SHP77 (cell line): ENCODE results near the gene IQCE.

Experiments
- DNase-seq, 2 experiments: peaks; one replicate each; lab custom pipeline; 2025; lab: John Stamatoyannopoulos, UW

Gene IQCE

DNA sequence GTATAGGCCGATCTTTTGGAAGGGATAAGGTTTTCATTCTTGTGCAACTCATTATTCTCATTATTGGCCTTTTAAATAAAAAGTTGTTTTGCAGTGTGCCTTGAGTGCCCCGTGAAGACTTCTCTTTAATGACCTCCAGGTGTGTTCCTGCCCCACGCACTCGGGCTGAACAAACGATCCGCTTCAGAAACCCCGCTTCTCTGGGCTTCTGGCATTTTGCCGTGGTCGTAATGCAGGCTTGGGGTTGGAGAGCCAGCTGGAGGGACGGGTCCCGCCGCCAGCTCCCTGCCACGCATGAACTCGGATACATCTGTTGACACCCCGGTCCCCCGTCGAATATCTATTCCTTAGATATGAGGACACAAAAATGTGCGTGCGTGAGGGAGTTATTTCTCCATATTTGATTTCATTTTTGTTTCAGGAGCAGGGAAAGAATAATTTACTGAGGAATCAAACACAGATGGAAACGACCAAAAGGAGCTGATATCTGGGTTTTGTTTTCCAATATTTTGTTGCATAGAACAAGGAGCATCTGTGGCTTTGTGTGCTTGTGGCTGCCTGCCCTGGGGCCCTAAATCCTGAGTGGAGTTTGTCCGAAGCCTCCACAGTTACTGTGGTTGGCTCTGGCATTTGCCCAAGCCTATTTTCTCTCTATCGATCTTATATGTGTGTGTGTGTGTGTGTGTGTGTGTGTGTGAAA, 56.0 kb downstream of the IQCE start:
- peak; percentile 31 to 80 for DNase-seq

DNA sequence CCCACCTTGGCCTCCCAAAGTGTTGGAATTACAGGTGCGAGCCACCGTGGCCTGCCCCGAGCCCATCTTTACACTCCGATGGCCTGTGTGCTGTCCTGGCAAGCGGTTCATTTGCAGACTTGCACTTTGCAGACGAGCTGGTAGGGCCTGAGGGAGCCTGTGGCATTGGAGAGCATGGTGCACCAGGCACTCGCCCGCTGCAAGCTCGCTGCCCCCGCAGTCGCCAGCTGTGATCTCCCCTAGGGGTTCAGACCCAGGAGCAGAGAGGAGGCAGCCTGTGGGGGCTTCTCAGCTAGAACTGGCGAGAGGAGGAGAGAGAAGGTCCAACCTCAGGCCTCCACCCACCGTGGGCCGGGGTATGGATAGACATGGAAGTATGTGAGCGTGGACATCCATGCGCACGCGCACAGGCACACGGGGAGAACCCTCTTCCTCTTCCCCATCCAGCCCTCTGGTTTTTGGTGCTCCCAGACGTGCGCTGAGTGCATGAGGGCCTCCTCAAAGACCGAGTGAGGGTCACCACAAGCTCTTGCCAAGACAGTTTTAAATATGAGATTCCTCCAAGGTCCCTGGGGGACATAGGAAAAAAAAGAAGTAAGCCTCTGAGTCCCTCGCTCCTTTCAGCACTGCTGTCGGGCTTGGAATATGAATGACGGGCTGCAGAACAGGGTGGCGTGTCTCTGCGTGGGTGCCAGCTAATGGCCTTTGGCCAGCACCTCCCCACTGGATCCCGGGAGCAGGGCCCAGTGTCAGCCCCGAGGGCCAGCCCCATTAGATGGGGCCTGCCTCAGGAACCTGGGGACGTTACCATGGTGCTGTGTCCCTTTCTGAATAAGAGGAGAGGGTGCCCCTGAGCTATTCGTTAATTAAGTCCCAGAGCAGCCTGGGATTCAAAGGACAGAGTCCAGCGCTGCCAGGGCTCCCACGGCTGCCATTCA, 57.9 kb downstream of the IQCE start:
- no peak for DNase-seq

DNA sequence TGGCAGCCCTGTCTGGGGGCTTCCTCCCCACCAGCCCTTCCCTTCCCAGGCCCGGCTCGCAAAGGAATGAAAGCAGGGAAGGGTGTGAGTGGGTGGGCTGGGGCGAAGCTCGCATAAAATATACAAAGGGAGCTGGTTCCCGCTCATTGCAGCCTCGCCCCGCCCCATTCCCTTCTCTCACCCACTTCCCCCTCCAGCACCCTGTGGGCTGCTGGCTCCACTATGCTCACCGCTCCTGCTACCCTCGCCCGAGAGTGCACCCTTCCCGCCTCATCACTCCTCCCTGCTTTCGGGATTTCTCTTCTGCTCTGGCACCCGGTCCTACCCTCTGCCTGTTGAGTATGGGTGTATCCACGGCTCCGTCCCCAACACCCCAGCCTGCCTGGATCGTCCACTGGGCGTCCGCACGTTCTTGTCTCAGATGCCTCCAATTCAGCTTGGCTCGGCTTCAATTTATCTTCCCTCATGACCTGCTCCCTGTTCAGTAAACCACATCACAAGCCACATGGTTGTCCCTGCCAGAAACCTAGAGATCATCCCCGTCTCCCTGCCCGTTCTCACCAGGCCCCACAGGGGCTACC, 58.6 kb downstream of the IQCE start:
- no peak for DNase-seq

DNA sequence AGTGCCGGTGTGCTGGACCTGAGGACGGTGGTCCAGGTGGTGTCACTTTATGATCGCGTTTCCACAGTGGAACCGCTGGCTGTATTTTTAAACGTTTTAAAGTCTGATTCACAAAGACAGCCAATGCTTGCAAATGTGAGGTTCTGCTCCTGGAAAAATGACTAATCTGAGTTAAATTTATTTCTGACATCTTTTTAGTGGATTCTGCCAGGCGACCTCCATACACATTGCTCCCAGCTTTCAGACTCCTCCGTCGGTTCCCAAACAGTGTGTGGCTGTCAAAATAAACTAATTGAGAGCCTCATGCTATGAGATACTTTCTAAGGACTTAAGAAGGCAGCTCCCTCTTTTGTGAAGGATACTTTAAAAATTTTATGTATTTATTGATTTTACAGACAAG, 60.3 kb downstream of the IQCE start:
- DNase-seq: no peak

DNA sequence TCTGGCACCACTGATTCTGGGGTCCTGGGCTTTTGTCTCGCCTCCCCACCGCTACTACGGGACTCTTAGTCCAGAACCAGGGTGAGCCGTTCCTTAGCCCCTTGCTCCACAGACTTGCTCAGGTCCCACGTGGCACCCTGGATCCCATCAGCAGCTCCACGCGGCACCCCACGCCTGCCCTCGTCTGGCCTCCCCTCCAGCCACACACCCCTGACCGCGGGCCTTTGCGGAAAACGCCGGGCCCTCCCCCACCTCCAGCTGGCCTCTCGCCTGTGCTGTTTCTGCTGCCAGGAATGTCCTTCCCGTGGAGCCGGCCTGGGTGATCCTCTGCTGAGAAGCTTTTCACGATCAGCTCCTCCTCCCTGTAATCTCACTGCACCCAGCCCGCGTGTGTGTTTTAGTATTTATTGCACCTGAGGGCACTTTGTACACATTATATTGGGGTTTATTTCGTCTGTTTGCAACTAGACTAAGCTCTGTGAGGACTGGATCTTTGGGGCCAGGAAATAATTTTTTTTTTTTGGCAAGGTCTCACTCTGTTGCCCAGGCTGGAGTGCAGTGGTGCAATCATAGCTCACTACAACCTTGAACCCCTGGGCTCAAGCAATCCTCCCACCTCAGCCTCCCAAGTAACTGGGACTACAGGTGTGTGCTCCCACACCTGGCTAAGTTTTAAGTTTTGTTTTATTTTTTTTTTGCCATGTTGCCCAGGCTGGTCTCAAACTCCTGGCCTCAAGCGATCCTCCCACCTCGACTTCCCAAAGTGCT, 62.5 kb downstream of the IQCE start:
- DNase-seq: peak in 1 of 2 experiments; percentile 55

DNA sequence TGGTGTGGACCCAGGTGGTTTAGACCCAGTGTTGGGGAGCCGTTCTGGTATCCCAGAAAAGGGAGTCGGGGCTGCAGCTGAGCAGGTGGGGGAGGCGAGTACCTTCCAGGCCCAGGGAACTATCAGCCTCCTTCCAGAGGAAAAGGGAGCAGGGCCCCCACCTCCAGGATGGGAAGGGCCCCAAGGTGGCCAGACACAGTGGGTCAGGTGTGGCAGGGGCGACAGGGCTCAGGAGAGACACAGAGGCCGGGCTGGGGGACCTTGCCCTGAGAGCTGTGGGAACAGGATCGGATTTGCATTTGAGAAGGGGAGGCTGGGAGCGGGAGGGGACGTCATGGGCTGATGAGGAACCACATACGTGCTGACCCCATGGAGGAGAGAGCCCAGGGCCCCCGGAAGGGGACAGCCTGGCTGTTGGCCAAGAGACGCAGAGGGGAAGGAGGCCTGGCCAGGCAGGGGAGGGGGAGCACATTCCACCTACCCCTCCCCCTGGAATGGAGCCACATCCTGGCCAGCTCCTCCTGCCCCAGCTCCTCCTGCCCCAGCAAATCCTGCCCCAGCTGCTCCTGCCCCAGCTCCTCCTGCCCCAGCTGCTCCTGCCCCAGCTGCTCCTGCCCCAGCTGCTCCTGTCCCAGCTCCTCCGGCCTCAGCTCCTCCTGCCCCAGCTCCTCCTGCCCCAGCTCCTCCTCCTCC, 63.3 kb downstream of the IQCE start:
- peak; percentile 30 to 54 for DNase-seq

DNA sequence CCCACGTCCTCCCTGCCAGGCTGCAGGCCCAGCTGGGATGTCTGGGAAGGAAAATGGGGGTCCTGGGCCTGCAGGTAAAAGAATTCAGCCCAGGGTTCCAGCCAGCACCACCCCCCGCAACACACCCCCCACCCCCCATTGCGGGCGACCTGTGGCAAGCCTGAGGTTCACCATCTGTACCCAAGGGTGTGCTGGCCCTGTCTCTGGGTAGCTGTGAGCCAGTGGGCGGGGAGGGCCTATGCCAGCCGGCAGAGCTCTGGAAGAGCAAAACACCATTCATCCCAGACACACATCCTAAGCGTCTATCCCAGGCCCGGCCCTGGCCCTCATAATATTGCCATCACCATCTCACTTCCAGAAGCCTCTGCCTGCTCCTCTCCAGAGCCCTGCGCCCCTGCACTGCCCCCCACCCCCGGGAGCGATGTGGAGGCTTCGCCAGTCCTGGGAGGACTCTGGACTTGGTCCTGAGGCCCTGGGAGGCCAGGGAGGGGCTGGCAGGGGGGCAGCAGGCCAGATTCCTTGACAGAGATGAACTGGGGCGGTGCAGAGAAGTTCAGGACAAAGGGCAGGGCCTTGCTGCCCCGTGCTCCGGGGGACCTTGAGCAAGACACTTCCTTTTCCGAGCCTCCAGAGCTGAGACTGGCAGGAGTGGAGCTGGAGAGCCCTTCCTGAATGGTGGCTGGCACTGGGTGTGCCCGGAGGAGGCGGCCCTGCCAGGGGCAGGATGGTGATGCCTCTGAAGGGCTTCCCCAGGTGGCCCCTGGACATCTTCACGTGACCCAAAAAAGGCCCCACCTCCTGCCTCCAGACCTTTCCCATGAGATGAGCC, 64.3 kb downstream of the IQCE start:
- no peak for DNase-seq

DNA sequence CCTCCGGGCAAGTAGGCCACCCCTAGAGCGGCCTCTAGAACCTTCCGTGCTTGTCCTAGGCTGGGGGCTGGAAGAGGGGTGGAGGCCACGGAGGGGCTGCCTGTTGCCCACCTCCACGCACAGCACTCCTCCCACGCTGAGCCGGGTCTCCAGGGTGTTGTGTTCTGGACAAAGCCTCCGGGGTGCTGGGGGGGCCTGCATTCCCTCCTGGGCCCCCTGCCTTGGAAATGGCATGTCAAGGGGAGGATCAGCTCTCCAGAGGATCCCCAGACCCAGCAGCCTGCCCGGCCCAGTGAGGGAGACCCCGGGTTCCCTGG, 64.9 kb downstream of the IQCE start:
- no peak for DNase-seq

DNA sequence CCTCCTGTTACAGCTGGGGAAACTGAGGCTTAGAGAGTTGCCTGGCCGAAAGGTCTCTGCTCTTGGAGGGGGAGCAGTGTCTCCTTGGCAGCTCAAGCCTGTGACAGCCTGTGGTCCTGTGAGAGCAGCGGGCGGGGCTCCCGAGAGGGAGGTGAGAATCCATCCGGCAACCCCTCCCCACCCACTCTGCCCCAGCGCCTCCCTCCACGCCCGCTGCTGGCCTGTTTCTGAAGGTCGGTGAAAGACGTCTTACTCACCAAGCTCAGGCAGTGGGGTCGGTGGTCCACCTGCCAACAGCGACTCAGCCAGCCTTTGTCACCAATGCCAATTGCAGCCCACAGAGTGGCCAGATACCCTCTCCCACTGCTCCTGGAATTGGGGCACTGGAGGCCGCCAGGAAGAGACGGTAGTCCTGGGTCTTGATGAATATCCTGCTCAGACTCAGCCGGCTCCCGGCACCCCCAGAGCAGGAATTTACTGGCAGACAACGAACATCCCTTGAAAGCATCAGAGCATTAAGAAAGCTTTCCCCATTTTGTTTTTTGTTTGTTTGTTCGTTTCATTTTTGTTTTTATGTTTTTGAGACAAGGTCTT, 65.6 kb downstream of the IQCE start:
- no peak for DNase-seq

DNA sequence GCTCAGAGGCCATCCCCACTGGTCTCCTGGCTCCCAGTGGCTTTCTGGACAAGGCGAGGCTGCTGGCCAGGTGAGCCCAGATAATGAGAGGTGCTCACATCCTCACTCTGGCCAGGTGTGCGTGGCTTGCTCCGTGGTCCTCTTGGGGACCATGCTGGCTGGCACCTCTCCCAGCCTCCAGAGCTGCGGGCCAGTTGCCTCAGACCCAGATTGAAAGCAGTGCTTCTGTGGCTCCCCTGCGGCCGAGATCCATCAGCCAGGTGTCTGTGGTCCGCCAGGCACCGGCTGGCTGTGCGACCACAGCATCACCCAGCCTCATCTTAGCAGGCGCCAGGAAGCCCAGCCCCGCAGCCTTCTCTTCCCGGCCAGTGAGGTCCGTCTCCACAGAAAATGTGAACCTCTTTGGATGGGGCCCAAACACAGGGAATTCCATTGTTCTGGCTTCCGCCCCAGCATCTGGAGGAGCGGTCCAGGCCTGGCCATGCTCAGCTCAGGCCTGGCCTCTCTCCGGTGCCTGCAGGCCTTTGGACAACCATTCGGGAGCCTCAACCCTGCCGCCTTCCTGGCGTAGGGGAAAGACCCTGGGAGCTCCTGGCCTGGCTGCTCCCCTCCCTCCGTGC, 67.8 kb downstream of the IQCE start:
- DNase-seq: no peak

DNA sequence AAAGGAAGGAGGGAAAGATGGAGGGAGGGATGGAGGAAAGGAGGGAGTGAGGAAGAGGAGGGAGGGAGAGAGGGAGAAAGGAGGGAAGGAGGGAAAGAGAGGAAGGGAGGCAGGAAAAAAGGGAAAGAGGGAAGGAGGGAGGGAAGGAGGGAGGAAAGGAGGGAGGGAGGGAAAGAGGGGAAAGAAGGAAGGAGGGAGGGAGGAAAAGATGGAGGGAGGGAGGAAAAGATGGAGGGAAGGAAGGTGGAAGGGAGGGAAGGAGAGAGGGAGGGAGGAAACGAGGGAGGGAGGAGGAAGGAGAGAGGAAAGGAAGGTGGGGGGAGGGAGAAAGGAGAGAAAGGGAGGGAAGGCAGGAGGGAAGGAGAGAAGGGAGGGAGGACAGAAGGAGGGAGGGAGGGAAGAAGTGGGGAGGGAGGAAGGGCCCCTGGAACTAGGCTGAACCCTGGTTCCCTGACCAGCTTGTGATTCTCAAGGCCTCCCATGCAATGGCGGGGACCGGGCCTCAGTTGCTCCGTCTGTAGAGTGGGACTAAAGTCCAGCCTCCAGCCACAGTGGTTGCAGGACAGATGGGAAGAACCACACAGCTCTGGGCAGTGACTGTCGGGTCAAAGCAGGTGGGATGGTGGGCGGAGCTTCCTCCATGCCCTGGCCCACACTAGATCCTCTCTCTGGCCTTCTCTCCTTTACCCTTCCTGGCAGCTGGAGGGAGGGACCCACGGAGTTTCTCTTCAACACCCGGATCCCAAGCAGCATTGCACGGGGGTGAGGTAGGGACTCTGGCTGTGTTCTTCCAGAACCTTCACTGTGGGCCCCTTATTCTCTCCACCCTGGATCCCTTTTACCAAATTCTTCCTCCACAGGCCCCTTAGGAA, 68.7 kb downstream of the IQCE start:
- DNase-seq: no peak

DNA sequence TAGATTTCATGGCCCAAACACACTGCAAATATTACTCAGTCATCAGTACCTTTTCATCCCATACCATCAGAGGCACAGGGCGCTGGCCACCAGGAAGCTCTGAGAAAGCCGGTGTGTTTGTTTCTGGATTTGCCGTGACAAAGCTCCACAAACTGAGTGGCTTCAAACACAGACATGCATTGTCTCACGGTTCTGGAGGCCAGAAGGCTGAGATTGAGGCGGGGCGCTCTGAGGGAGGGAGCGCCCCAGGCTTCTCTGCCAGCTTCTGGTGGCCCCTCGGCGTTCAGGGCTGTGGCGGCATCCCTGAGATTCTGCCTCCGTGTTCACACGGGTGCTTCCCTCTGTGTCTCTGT, 69.3 kb downstream of the IQCE start:
- DNase-seq: no peak

DNA sequence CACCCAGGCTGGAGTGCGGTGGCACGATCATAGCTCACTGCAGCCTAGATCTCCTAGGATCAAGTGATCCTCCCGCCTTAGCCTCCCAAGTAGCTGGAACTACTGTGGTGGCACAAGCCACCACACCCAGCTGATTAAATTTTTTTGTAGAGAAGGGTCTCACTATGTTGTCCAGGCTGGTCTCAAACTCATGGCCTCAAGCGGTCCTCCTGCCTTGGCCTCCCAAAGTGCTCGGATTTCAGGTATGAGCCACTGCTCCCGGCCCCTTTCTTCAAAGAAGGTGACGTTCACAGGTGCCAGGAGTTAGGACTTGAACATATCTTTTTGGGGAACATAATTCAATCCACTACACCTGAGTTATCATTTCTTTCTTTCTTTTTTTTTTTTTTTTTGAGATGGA, 70.1 kb downstream of the IQCE start:
- no peak for DNase-seq

DNA sequence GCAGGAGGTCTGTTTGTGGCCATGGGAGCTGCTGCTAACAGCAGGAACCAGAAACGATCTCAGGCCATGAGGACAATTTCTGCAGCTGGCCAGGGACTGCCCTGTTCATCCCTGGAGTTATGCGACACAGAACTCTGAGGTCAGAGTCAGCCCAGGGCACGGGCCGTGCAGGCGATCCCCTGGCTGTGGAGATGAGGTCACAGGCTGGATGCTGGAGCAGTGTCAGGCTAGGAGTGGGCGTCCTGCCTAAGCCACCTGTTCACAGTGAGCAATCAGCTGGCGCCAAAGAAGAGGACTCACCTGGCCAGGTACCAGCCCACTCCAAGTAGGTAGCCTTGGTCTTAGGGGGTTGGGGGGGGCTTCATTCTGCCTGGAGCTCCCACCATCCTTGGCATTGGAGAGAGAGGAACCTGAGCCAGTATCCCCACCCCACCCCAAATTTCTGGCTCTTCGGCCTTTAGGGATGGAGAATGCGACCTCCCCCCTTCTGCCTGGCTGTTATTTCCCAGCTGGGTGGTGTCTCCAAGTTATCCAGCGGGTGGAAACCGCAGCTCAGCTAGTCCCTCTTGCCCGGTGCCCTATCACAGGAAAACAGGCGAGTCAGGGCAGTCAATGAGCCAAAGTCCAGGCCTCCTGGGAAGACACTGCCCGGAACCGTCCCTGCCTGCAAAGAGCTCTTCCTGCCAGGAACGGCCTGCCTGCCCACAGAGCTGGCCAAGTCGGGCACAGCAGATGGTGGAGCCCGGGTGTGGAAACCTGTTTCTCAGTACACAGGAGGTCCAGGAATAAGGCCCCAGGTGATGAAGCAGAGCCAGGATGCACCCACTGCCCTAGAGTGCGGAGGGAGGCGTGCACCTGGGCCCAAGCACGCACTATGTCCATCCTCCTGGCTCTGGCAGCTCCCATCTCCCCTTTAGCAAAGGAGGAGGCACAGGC, 71.2 kb downstream of the IQCE start:
- DNase-seq: no peak

DNA sequence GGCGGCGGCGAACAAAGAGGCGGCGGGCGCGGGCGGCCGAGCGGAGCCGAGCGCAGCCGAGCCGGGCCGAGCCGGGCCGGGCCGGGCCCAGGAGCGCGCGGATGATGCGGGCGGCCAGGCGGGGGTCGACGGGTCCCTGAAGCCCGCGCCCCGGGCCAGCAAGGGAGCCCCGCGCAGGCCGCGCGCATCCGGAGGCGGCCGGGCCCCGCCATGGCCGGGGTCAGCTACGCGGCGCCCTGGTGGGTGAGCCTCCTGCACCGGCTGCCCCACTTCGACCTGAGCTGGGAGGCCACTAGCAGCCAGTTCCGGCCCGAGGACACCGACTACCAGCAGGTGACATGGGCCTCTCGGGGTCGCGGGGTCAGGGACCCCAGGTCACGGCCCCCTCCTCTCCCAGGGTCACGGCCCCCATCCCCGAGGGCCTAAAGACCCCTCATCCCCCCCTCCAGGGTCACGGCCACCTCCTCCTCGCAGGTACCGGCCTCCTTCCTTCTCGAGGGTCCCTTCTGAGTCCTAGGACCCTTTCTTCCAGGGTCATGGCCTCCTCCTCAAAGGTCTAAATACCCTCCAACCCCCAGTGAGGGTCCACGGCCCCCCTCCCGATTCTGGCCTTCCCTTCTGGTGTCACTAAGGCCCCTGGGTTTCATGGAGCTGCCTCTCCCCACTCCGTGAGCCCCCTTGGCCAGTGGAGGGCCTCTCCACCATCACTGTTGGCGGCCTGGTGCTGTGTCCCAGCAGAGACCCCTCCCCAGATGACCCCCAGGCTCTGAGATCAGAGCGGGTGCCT, 73.4 kb downstream of the IQCE start, which contains the start of gene TTYH3:
Gene TTYH3, plus strand, starts transcription at position 41 of the 787 bp plus-strand sequence. Its CDS starts 170 bp downstream, at position 211.
- peak in 1 of 2 experiments; percentile 70 for DNase-seq

DNA sequence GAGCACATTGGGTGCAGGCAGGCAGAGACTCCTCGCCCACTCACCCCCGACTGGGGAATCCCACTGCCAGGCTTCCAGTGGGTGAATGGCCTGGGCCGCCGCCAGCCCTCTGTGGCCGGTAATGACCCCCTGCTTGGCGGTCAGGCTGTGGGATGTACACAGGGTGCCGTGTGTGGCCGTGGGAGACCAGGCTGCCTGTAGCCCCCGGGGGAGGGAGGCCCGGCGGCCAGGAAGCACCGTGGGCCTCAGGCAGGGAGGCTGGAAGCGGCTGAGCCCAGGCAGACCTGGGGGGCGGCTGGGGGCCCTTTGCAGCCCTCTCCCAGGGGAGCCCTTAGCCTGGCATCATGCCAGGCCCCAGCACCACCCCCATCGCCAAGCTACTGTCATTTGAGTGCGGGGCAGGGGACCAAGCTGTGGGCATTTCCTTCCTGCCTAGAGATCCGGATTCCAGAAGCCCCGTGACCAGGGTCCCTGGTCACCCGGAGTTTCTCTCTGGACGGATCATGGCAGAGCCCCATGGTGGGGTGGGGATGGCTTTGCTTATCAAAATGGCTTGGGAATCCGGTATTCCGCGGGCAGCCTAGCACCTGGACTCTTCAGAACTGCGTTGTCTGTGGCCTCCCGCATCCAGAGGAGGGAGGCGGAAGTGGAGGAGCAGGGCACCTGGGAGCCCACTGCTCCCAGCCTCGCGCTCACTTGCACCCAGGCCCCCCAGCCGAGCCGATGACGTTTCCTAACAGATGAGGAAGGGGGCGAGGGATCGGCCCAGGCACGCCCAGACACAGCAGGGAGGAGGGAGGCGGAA, 74.2 kb downstream of the IQCE start:
- DNase-seq: peak; percentile 73 to 83
